Activated CD8-positive, alpha-beta memory T cell treated with anti-CD3 and anti-CD28 coated beads, Interleukin-2, amount 50 U/mL, for 48 hours (primary cell): Measurements from ENCODE around the gene NOMO2.
"Not testable (repeated sequence)": the region's sequence is repeated elsewhere in the genome, so short reads cannot be mapped to it uniquely, and the experiment has no call there.

Experiments
- DNase-seq: peaks from one replicate; pipeline ENCODE4 v3.0.0-alpha.2; 2020

The NOMO2 gene

GRCh38 chr16:18575945-18576344 lies 14.0 kb upstream of the NOMO2 start:
- not testable (repeated sequence) for DNase-seq

- not testable (repeated sequence) for DNase-seq
These were observed 13.5 kb upstream of the NOMO2 start for GRCh38 chr16:18575298-18575917.

GRCh38 chr16:18573887-18574286 lies 12.0 kb upstream of the NOMO2 start:
- not testable (repeated sequence) for DNase-seq

- not testable (repeated sequence) for DNase-seq
These were observed 11.1 kb upstream of the NOMO2 start for GRCh38 chr16:18572973-18573372.

- DNase-seq = not testable (repeated sequence)
These were observed 9.5 kb upstream of the NOMO2 start for GRCh38 chr16:18571307-18571850.

GRCh38 chr16:18570529-18571306 lies 8.8 kb upstream of the NOMO2 start:
- not testable (repeated sequence) for DNase-seq

- DNase-seq = not testable (repeated sequence)
These were observed 1.3 kb downstream of the NOMO2 start for GRCh38 chr16:18560416-18561220.

- not testable (repeated sequence) for DNase-seq
These were observed 8.2 kb downstream of the NOMO2 start for GRCh38 chr16:18553671-18554070.

GRCh38 chr16:18547382-18547781 lies 14.5 kb downstream of the NOMO2 start:
- DNase-seq = not testable (repeated sequence)

- DNase-seq = not testable (repeated sequence)
These were observed 15.0 kb downstream of the NOMO2 start for GRCh38 chr16:18546853-18547252.

- DNase-seq = not testable (repeated sequence)
These were observed 17.4 kb downstream of the NOMO2 start for GRCh38 chr16:18544232-18545081.

GRCh38 chr16:18541912-18542311 lies 20.0 kb downstream of the NOMO2 start:
- DNase-seq = not testable (repeated sequence)

GRCh38 chr16:18537004-18537403 lies 24.9 kb downstream of the NOMO2 start:
- not testable (repeated sequence) for DNase-seq

GRCh38 chr16:18535519-18536168 lies 26.3 kb downstream of the NOMO2 start:
- DNase-seq = not testable (repeated sequence)

- not testable (repeated sequence) for DNase-seq
These were observed 27.6 kb downstream of the NOMO2 start for GRCh38 chr16:18534308-18534707.

- not testable (repeated sequence) for DNase-seq
These were observed 30.6 kb downstream of the NOMO2 start for GRCh38 chr16:18531323-18531722.

GRCh38 chr16:18530329-18530728 lies 31.6 kb downstream of the NOMO2 start:
- DNase-seq = not testable (repeated sequence)

GRCh38 chr16:18526547-18526946 lies 35.4 kb downstream of the NOMO2 start:
- not testable (repeated sequence) for DNase-seq

GRCh38 chr16:18525882-18526482 lies 35.9 kb downstream of the NOMO2 start:
- not testable (repeated sequence) for DNase-seq

GRCh38 chr16:18522637-18523036 lies 39.3 kb downstream of the NOMO2 start:
- not testable (repeated sequence) for DNase-seq
